ENCODE measurements around the gene FOXD3.

FOXD3 gene

DNA sequence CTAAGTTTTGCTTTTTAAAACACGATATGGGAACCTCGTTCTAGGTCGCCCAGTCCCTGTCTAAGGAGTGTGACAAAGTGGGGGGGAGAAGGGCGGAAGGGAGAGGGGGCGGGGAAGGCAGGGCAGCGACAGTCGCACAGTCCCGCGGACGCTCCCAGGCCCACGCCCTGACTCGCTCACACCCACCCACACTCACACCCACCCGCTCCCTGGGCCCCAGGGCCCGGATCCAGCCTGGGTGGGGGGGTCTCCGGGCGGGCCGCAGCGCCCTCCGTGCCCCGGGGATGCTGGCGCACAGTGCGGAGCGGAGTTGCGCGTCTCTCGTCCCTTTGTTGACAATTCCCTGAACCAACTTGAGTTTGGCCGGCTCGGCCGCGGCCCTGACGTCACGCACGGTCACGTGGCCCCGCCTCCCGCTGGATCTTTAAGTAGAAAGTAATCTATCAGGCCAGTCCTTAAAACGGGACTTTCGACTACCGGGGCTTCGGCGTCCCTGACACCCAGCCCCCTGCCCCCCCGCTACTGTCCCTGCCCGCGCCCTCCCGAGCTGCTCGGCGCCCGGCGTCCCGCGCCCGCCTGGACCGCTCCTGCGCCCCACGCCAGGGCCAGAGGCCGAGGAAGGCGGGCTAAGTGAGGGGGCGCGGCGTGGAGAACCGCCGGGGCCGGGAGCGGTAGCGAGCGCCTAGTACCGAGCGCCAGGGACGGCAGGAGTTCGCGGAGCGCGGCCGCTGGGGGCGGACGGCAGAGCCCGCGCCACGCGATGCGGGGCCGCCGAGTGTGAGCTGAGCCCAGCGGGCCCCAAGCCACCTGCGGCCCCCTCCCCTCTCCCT is at the start of gene FOXD3:
FOXD3 (plus strand) TSS at position 454 of the 830 bp plus-strand sequence. CDS start 492 bp downstream, outside the sequence.
- ChIA-PET POLR2A (no interaction called here), CTCF (interaction anchor here (6.2 kb wide), 1 partner anchor 7 kb away, joined by 48 read pairs; no protein-coding TSS in a partner anchor)
- DNase-seq (ENCODE audit: extremely low spot score): no peak
- TF ChIP-seq, protein P1, sequence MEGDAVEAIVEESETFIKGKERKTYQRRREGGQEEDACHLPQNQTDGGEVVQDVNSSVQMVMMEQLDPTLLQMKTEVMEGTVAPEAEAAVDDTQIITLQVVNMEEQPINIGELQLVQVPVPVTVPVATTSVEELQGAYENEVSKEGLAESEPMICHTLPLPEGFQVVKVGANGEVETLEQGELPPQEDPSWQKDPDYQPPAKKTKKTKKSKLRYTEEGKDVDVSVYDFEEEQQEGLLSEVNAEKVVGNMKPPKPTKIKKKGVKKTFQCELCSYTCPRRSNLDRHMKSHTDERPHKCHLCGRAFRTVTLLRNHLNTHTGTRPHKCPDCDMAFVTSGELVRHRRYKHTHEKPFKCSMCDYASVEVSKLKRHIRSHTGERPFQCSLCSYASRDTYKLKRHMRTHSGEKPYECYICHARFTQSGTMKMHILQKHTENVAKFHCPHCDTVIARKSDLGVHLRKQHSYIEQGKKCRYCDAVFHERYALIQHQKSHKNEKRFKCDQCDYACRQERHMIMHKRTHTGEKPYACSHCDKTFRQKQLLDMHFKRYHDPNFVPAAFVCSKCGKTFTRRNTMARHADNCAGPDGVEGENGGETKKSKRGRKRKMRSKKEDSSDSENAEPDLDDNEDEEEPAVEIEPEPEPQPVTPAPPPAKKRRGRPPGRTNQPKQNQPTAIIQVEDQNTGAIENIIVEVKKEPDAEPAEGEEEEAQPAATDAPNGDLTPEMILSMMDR (IDR thresholded peaks at IDR 0.05; ENCODE audit: control extremely low read depth, extremely low read depth, low read depth, missing control alignments): no peak

DNA sequence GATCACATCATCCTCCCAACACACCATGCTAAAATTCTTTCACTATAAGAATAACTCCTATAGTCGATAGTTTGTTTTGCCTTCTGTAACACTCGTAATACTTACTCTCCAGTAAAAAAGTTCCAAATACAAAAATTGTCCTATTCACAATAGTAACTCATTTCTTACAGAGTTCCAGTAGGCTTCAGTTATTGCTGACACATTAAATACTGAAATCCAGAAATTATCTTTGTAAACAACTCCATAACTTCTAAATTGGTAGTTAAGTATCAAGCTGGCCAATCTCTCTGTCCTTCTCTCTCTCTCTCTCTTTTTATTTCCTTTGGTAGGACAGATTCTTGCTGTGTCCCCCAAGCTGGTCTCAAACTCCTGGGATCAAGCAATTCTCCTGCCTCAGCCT is 49.6 kb upstream of the FOXD3 start:
- TF ChIP-seq, protein P1 (IDR thresholded peaks at IDR 0.05; ENCODE audit: control extremely low read depth, extremely low read depth, low read depth, missing control alignments): no peak
- POLR2A ChIA-PET: no interaction called here
- CTCF ChIA-PET: no interaction called here
- DNase-seq (ENCODE audit: extremely low spot score): no peak

DNA sequence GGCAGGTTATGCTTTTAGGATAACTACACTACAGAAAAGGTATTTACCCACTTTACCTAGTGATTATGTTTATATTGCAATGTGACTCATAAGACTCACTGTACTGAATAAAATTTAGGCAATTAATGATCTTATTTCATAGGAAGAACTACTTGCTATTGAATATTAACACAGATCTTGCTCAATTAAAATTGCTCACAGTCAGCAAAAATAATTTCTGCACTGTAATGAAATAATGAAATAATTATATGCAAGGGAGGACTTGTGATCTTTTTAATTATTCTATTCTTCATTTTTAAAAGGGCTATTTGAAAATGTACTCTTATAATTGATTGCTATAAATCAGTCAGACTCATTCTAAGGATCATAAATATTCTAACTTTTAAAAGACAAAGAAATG is 48.0 kb upstream of the FOXD3 start:
- CTCF ChIA-PET: no interaction called here
- POLR2A ChIA-PET: no interaction called here
- TF ChIP-seq, protein P1 (IDR thresholded peaks at IDR 0.05; ENCODE audit: control extremely low read depth, extremely low read depth, low read depth, missing control alignments): no peak
- DNase-seq (ENCODE audit: extremely low spot score): no peak

DNA sequence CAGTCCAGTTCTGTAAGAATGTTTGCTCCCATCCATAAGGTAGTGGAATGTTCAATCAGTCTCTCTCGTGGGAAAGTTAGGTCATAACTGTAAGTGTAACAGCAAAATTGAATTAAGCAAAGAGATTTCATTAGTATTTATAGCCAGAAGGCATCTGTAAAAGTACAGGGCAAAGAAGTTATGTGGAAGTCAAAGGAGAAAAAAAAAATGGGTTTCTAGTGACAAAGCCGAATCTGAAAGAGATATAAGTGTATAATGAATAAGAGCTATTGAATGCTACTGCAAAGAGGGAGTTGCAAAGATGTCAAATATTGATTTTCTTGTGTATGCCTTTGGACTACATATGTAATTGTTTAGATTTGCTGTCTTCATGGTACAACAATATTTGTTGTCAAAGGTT is 47.4 kb upstream of the FOXD3 start:
- ChIA-PET POLR2A (no interaction called here), CTCF (no interaction called here)
- TF ChIP-seq, protein P1 (IDR thresholded peaks at IDR 0.05; ENCODE audit: control extremely low read depth, extremely low read depth, low read depth, missing control alignments): no peak
- DNase-seq (ENCODE audit: extremely low spot score): no peak

DNA sequence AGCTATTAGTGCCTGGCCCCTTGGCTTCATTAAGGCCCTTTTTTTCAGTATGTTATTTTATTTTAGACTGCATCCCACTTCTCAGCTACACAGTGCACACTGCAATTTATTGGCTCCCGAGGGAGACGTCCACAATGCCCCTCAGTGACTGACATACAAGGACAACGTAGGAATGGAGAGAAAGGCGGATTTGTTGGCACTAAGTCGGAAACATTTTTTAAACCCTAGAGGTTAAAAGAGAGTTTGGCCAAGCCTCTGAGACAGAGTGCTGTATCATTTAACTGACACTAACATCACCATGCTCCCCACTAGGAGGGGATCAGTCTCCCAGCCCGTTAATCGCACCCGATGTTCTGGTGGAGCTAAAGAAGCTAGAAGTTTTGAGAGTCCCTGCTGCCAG is 45.7 kb upstream of the FOXD3 start:
- no peak for DNase-seq (ENCODE audit: extremely low spot score)
- CTCF ChIA-PET: no interaction called here
- POLR2A ChIA-PET: no interaction called here
- TF ChIP-seq, protein P1 (IDR thresholded peaks at IDR 0.05; ENCODE audit: control extremely low read depth, extremely low read depth, low read depth, missing control alignments): no peak

DNA sequence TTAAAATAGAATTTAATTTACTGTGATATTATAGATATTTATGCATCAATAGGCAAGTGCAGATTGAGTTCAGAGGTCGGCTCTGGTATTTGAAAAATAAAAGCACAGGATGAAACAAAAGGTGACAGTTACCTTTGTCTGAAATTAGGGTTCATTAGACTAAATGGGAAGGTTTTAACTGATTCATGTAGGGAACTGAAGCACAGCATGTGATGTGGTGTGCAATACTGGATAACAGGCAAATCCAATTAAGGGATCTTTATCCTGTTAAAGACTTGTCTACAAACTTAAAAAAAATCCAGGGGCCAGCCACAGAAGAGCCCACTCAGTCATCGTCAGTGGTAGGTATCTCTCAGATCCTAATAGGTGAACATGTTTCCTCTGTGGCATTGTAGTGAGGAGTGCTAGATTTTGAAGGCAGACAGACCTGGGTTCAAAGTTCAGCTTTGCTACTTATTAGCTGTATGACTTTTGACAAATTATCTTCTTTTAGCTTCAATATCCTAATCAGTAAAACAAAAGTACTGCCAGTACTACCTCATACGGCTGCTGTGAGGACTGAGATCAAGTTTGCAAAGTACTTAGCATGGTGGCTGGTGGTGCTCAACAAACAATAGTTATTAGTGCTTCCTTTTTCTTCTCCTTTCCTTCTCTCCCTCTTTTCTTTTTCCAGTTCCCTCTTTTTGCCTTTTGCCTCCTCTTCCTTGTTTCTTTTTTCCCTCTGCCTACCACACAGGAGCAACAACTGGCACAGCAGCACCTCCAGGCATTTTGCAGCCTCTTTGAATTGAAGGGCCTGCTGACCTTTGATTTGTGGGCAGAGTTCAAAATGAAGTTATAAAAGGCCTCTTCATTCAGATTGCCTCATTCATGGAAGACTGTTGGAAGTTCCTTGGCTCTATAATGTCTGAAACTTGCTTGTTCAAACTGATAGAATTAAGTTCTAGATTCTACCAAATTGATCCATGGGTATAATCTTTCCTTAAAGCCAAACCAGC is 44.9 kb upstream of the FOXD3 start:
- ChIA-PET POLR2A (no interaction called here), CTCF (interaction anchor here (1.7 kb wide), 1 partner anchor 24 kb away, joined by 4 read pairs; no protein-coding TSS in a partner anchor)
- DNase-seq (ENCODE audit: extremely low spot score): no peak
- TF ChIP-seq, protein P1 (IDR thresholded peaks at IDR 0.05; ENCODE audit: control extremely low read depth, extremely low read depth, low read depth, missing control alignments): no peak

Measured in GM10248 (cell line).